SH-SY5Y (cell line): ENCODE data around the gene FOXP4.

Source experiments
- GATA2 ChIP-seq: IDR thresholded peaks from 2 replicates; pipeline ENCODE4 v1.6.1; 2011; ENCODE audit warnings: mild to moderate bottlenecking, low read depth, low read length
- GATA3 ChIP-seq: IDR thresholded peaks from 2 replicates; pipeline ENCODE4 v1.6.1; 2011; ENCODE audit warnings: low read depth, mild to moderate bottlenecking, low read length, moderate library complexity

- no peak for TF ChIP-seq GATA2
- TF ChIP-seq GATA3: no peak
These were observed 951 bp downstream of the FOXP4 start for GRCh38 chr6:41546866-41547798.
